H9 (cell line): ENCODE data around the gene KRT1. TPM values are rescaled to one million over a fixed set of nuclear protein-coding genes. Genes with fewer than 3 reads are reported as not detected.

Source experiments
- DNase-seq: peaks from one replicate; pipeline ENCODE4 v3.0.0-alpha.2; 2017
- H2AFZ ChIP-seq: one replicate; pipeline ENCODE4 v1.6.1; 2013; ENCODE audit warnings: mild to moderate bottlenecking, low read length, control low read depth, moderate library complexity
- H2AK5ac ChIP-seq: 2 replicates; pipeline ENCODE4 v1.6.1; 2013; ENCODE audit warnings: low read length, control low read depth, mixed read lengths; ENCODE audit not compliant: insufficient read length
- H2BK120ac ChIP-seq: one replicate; pipeline ENCODE4 v1.6.1; 2013; ENCODE audit warnings: low read depth, mild to moderate bottlenecking, low read length, control low read depth, inconsistent platforms; ENCODE audit not compliant: poor library complexity, severe bottlenecking
- H2BK12ac ChIP-seq: 2 replicates; pipeline ENCODE4 v1.6.1; 2013; ENCODE audit warnings: low read length, control low read depth, mixed read lengths, low read depth; ENCODE audit not compliant: insufficient read length
- H2BK15ac ChIP-seq: 2 replicates; pipeline ENCODE4 v1.6.1; 2013; ENCODE audit warnings: low read depth, low read length, control low read depth
- H2BK20ac ChIP-seq: one replicate; pipeline ENCODE4 v1.6.1; 2013; ENCODE audit warnings: low read depth, mild to moderate bottlenecking, low read length, control low read depth, inconsistent platforms; ENCODE audit not compliant: poor library complexity, severe bottlenecking
- H2BK5ac ChIP-seq: 2 replicates; pipeline ENCODE4 v1.6.1; 2013; ENCODE audit warnings: low read length, control low read depth, mixed read lengths; ENCODE audit not compliant: insufficient read length
- H3K14ac ChIP-seq: 2 replicates; pipeline ENCODE4 v1.6.1; 2013; ENCODE audit warnings: low read length, control low read depth; ENCODE audit not compliant: insufficient read depth
- H3K18ac ChIP-seq: 2 replicates; pipeline ENCODE4 v1.6.1; 2013; ENCODE audit warnings: low read depth, mild to moderate bottlenecking, mixed read lengths, low read length, control low read depth; ENCODE audit not compliant: insufficient read length
- H3K23ac ChIP-seq: 2 replicates; pipeline ENCODE4 v1.6.1; 2013; ENCODE audit warnings: low read length, control low read depth, mixed read lengths, low read depth; ENCODE audit not compliant: insufficient read length
- H3K23me2 ChIP-seq: 2 replicates; pipeline ENCODE4 v1.6.1; 2013; ENCODE audit warnings: low read depth, mild to moderate bottlenecking, mixed read lengths, low read length, control low read depth; ENCODE audit not compliant: insufficient read length, poor library complexity, severe bottlenecking
- H3K27ac ChIP-seq: 2 replicates; pipeline ENCODE4 v1.5.1; 2013; ENCODE audit warnings: low read length, control low read depth, mixed read lengths, low read depth; ENCODE audit not compliant: insufficient read length
- H3K27me3 ChIP-seq: 2 replicates; pipeline ENCODE4 v1.6.1; 2013; ENCODE audit warnings: low read length, control low read depth, inconsistent platforms; ENCODE audit not compliant: insufficient read depth
- H3K4ac ChIP-seq: 2 replicates; pipeline ENCODE4 v1.6.1; 2013; ENCODE audit warnings: low read depth, mild to moderate bottlenecking, control low read depth, inconsistent platforms, low read length, moderate library complexity
- H3K4me1 ChIP-seq: 2 replicates; pipeline ENCODE4 v1.6.1; 2013; ENCODE audit warnings: low read length, control low read depth, inconsistent platforms; ENCODE audit not compliant: insufficient read depth
- H3K4me2 ChIP-seq: 2 replicates; pipeline ENCODE4 v1.6.1; 2013; ENCODE audit warnings: low read length, control low read depth, mixed read lengths; ENCODE audit not compliant: insufficient read length, insufficient read depth
- H3K56ac ChIP-seq: 2 replicates; pipeline ENCODE4 v1.6.1; 2013; ENCODE audit warnings: low read depth, mild to moderate bottlenecking, mixed read lengths, low read length, control low read depth; ENCODE audit not compliant: insufficient read length
- H3K79me1 ChIP-seq: 2 replicates; pipeline ENCODE4 v1.6.1; 2013; ENCODE audit warnings: low read depth, mild to moderate bottlenecking, moderate library complexity, low read length, control low read depth, inconsistent platforms; ENCODE audit not compliant: insufficient read depth, poor library complexity, severe bottlenecking
- H3K79me2 ChIP-seq: 2 replicates; pipeline ENCODE4 v1.6.1; 2013; ENCODE audit warnings: low read length, control low read depth, inconsistent platforms; ENCODE audit not compliant: insufficient read depth
- H3K9ac ChIP-seq: 2 replicates; pipeline ENCODE4 v1.6.1; 2013; ENCODE audit warnings: low read length, control low read depth, mixed read lengths; ENCODE audit not compliant: insufficient read length; ENCODE audit errors: extremely low read depth
- H3K9me3 ChIP-seq: one replicate; pipeline ENCODE4 v1.6.1; 2013; ENCODE audit warnings: low read depth, low read length, inconsistent platforms; ENCODE audit not compliant: control insufficient read depth
- H3T11ph ChIP-seq: one replicate; pipeline ENCODE4 v1.6.1; 2013; ENCODE audit warnings: mild to moderate bottlenecking, low read length, control low read depth, inconsistent platforms
- H4K20me1 ChIP-seq: one replicate; pipeline ENCODE4 v1.6.1; 2013; ENCODE audit not compliant: control insufficient read depth, insufficient read length, insufficient read depth
- H4K5ac ChIP-seq: 2 replicates; pipeline ENCODE4 v1.6.1; 2013; ENCODE audit warnings: low read depth, mild to moderate bottlenecking, mixed read lengths, low read length, control low read depth; ENCODE audit not compliant: insufficient read length
- H4K8ac ChIP-seq: replicated peaks from 2 replicates; pipeline ENCODE4 v1.6.1; 2013; ENCODE audit warnings: low read length, control low read depth, mixed read lengths, low read depth; ENCODE audit not compliant: insufficient read length
- H4K91ac ChIP-seq: 2 replicates; pipeline ENCODE4 v1.6.1; 2013; ENCODE audit warnings: low read depth, mild to moderate bottlenecking, moderate library complexity, mixed read lengths, low read length, control low read depth; ENCODE audit not compliant: insufficient read length
- H3K27ac Mint-ChIP-seq, 3 experiments: 2 replicates in 2 of 3; 3 replicates in 1 of 3; pipeline ENCODE4 v1.8.0; 2020 to 2021; ENCODE audit warnings: mixed read lengths in 3 of 3, mild to moderate bottlenecking in 1 of 3, moderate library complexity in 1 of 3
- H3K27me3 Mint-ChIP-seq: 2 replicates; pipeline ENCODE4 v1.8.0; 2021; ENCODE audit warnings: low read depth, mild to moderate bottlenecking, moderate library complexity, mixed read lengths
- H3K36me3 Mint-ChIP-seq, 3 experiments: 2 replicates in 2 of 3; 3 replicates in 1 of 3; pipeline ENCODE4 v1.8.0; 2020 to 2021; ENCODE audit warnings: low read depth in 3 of 3, mixed read lengths in 3 of 3; ENCODE audit not compliant: insufficient read depth in 1 of 3
- H3K4me1 Mint-ChIP-seq, 2 experiments: 2 replicates each; pipeline ENCODE4 v1.8.0; 2020; ENCODE audit warnings: mixed read lengths in 2 of 2
- H3K4me3 Mint-ChIP-seq, 2 experiments: 2 replicates in 1 of 2; 3 replicates in 1 of 2; pipeline ENCODE4 v1.8.0; 2020 to 2021; ENCODE audit warnings: mild to moderate bottlenecking in 2 of 2, mixed read lengths in 2 of 2, moderate library complexity in 1 of 2
- H3K9me3 Mint-ChIP-seq, 2 experiments: 2 replicates in 1 of 2; 3 replicates in 1 of 2; pipeline ENCODE4 v1.8.0; 2020; ENCODE audit warnings: mild to moderate bottlenecking in 2 of 2, mixed read lengths in 2 of 2, moderate library complexity in 1 of 2
- WGBS: extraction: QIAGEN DNeasy Blood & Tissue Kit; methylation state at CpG from one replicate; pipeline ENCODE4 v1.1.7; 2013; ENCODE audit warnings: missing lambda C conversion rate, low lambda C conversion rate, mixed read lengths; ENCODE audit not compliant: insufficient read length; ENCODE audit errors: extremely low coverage; 5-methylcytosine and 5-hydroxymethylcytosine counted together
- total RNA-seq: library from RNA; stranded (reverse); gene quantifications from 2 replicates; pipeline ENCODE4 v1.2.1, GENCODE V29; 2021
- TF ChIP-seq, protein P1 (sequence below): fragments of 200-600 bp; sonication (generic); conservative IDR thresholded peaks from 3 replicates; pipeline ENCODE4 v1.8.0; 2021; ENCODE audit warnings: antibody characterized with exemption, mild to moderate bottlenecking

Gene KRT1
- total RNA-seq, 1 experiment from 2014 or later: not detected

DNA sequence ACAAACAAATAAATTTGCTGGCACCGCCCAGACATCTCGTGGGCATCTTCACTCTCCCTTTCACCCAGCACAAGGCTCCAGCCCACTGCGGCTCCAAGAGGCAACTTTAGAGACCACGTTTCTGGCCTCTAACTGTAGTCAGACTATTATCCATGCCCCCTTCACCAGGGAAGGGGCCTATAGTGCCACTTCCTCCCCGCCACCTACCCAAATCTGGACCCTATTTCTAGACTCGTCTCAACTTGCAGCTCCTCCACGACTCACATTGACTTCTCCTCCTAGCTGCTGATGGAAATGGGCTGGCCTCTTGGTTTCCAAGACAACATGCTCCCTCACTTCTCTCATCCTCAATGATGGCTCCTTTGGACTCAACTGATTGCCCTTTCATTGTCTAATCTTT is 12.3 kb downstream of the KRT1 start:
- H3K4ac ChIP-seq: no peak overlapping the region
- no peaks in the 10 kb centered on the region for H3K79me1 ChIP-seq
- H3K27ac Mint-ChIP-seq: no peak overlapping the region
- H3K9me3 Mint-ChIP-seq: no peaks in the 10 kb centered on the region
- H2AK5ac ChIP-seq: no peak overlapping the region
- H3K4me1 Mint-ChIP-seq: no peaks in the 10 kb centered on the region; a peak in 1 of 4 replicates
- no peak overlapping the region for H2AFZ ChIP-seq
- DNase-seq: no peak
- H4K91ac ChIP-seq: no peak overlapping the region
- no peak overlapping the region for H3K23ac ChIP-seq
- H3K27me3 Mint-ChIP-seq: peaks cover 23% of the 10 kb centered on the region
- H3K79me2 ChIP-seq: no peaks in the 10 kb centered on the region
- no peak overlapping the region for H2BK5ac ChIP-seq
- no peak overlapping the region for H4K8ac ChIP-seq
- H2BK20ac ChIP-seq: no peak overlapping the region
- no peak overlapping the region for H3K9ac ChIP-seq
- WGBS: no CpG with 5 or more reads among the region's 7 CpGs
- H2BK15ac ChIP-seq: no peak overlapping the region
- no peak overlapping the region for H4K5ac ChIP-seq
- H3K27ac ChIP-seq: no peak overlapping the region
- TF ChIP-seq, protein P1, sequence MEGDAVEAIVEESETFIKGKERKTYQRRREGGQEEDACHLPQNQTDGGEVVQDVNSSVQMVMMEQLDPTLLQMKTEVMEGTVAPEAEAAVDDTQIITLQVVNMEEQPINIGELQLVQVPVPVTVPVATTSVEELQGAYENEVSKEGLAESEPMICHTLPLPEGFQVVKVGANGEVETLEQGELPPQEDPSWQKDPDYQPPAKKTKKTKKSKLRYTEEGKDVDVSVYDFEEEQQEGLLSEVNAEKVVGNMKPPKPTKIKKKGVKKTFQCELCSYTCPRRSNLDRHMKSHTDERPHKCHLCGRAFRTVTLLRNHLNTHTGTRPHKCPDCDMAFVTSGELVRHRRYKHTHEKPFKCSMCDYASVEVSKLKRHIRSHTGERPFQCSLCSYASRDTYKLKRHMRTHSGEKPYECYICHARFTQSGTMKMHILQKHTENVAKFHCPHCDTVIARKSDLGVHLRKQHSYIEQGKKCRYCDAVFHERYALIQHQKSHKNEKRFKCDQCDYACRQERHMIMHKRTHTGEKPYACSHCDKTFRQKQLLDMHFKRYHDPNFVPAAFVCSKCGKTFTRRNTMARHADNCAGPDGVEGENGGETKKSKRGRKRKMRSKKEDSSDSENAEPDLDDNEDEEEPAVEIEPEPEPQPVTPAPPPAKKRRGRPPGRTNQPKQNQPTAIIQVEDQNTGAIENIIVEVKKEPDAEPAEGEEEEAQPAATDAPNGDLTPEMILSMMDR: no peak
- H2BK120ac ChIP-seq: no peak overlapping the region
- no peaks in the 10 kb centered on the region for H3K27me3 ChIP-seq
- no peak overlapping the region for H3K4me3 Mint-ChIP-seq
- no peak overlapping the region for H3K14ac ChIP-seq
- H4K20me1 ChIP-seq: no peaks in the 10 kb centered on the region
- no peaks in the 10 kb centered on the region for H3K4me1 ChIP-seq
- H3T11ph ChIP-seq: no peak overlapping the region
- no peaks in the 10 kb centered on the region for H3K9me3 ChIP-seq
- no peaks in the 10 kb centered on the region for H3K36me3 Mint-ChIP-seq
- H3K23me2 ChIP-seq: no peaks in the 10 kb centered on the region
- H3K4me2 ChIP-seq: no peak overlapping the region
- H3K56ac ChIP-seq: no peak overlapping the region
- H3K18ac ChIP-seq: no peak overlapping the region
- no peak overlapping the region for H2BK12ac ChIP-seq
